Bronchial epithelial cell (primary cell): ENCODE measurements around the gene TRIM16. TPM values are rescaled to one million over a fixed set of nuclear protein-coding genes. Genes with fewer than 3 reads are reported as not detected.
"Not testable (repeated sequence)": the region's sequence is repeated elsewhere in the genome, so short reads cannot be mapped to it uniquely, and the experiment has no call there.

Source experiments
- DNase-seq: peaks from one replicate; pipeline ENCODE4 v3.0.0-alpha.2; 2010; ENCODE audit warnings: low read depth
- FAIRE-seq: peaks from 2 replicates; lab custom pipeline; 2011; peaks lifted over from hg19 to GRCh38; lab: Jason Lieb, UNC
- H3K27me3 ChIP-seq: 2 replicates; pipeline ENCODE4 v1.5.1; 2011; ENCODE audit warnings: low read length; ENCODE audit not compliant: control insufficient read depth, insufficient read depth
- H3K36me3 ChIP-seq: 2 replicates; pipeline ENCODE4 v1.5.1; 2011; ENCODE audit warnings: low read length; ENCODE audit not compliant: control insufficient read depth, insufficient read depth
- H3K4me3 ChIP-seq: 2 replicates; pipeline ENCODE4 v1.5.1; 2011; ENCODE audit warnings: mild to moderate bottlenecking, low read depth, low read length, control low read depth
- total RNA-seq: library from RNA; depleted of rRNA; stranded (reverse); fragments of >200 nt; gene quantifications from 2 replicates; pipeline ENCODE4 v1.2.1, GENCODE V29; 2014

Gene TRIM16
- total RNA-seq, 1 donor from 2014 or later: 55.0 TPM

GRCh38 chr17:15589544-15590536 lies 94.3 kb downstream of the TRIM16 start:
- not testable (repeated sequence) for H3K4me3 ChIP-seq, H3K36me3 ChIP-seq, DNase-seq, H3K27me3 ChIP-seq
- FAIRE-seq: peak; percentile 81

GRCh38 chr17:15588017-15588416 lies 96.1 kb downstream of the TRIM16 start:
- FAIRE-seq: not testable (repeated sequence)

GRCh38 chr17:15583313-15583712 lies 100.8 kb downstream of the TRIM16 start:
- not testable (repeated sequence) for H3K4me3 ChIP-seq, H3K27me3 ChIP-seq, H3K36me3 ChIP-seq, FAIRE-seq, DNase-seq

More at GRCh38 chr17:15588017-15588416, 96.1 kb downstream of the TRIM16 start:
- not testable (repeated sequence) for H3K4me3 ChIP-seq, H3K27me3 ChIP-seq, DNase-seq, H3K36me3 ChIP-seq

GRCh38 chr17:15581462-15581861 lies 102.6 kb downstream of the TRIM16 start:
- FAIRE-seq: peak; percentile 86

More at GRCh38 chr17:15581462-15581861, 102.6 kb downstream of the TRIM16 start:
- not testable (repeated sequence) for DNase-seq, H3K4me3 ChIP-seq, H3K27me3 ChIP-seq, H3K36me3 ChIP-seq

Other genes with a start within 250 kb of the TRIM16 start
- 1.1 and 1.3 TPM in 2 replicates for gene CDRT4, start 216.7 kb downstream of the TRIM16 start, total RNA-seq
- 14.0 and 29.4 TPM in 2 replicates for gene TVP23C, start 120.8 kb downstream of the TRIM16 start, total RNA-seq
- gene FBXW10B, start 64.6 kb downstream of the TRIM16 start, total RNA-seq: 1.3 and 3.6 TPM in 2 replicates
- gene ZNF286A, start 15.4 kb upstream of the TRIM16 start, total RNA-seq: 20.8 and 24.7 TPM in 2 replicates
- 0.13 TPM in 1 of 2 replicates, not detected in the other for gene TBC1D26, start 48.0 kb upstream of the TRIM16 start, total RNA-seq